ENCODE results near the gene RAPGEF4. TPM values are rescaled to one million over a fixed set of nuclear protein-coding genes. Genes with fewer than 3 reads are reported as not detected.

Gene RAPGEF4
- total RNA-seq, 6 experiments from 2014 or later = 9.5 to 18.4 (median 14.7) TPM

DNA sequence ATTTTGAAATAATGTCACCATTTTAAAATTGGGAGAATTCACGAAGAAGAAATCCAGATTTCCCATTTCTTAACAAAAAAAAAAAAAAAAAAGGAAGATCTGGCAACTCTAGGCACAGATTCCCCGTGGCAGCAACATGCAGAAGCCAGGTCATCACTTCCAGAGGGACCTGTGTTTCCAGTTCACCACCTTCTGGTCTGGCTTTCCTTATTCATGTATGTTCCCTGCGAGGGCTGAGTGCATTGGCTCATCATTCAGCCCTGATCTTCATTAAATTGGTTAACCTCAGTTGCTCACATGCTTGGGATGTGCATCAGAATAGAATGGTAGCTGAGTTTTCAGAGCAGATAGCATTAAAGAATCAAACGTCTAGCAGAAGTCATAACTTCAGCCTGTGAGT lies 315.0 kb downstream of the RAPGEF4 start:
- Histone ChIP-seq H3K36me3 (no peaks in the 10 kb centered on the region), H3K9me3 (no peaks in the 10 kb centered on the region), H3K4me1 (peaks cover 0 to 26% (median 11%) of the 10 kb centered on the region in 4 donors), H3K27ac (no peak overlapping the region), H3K27me3 (no peaks in the 10 kb centered on the region), H3K4me3 (no peak overlapping the region)
- TF ChIP-seq, protein P1, sequence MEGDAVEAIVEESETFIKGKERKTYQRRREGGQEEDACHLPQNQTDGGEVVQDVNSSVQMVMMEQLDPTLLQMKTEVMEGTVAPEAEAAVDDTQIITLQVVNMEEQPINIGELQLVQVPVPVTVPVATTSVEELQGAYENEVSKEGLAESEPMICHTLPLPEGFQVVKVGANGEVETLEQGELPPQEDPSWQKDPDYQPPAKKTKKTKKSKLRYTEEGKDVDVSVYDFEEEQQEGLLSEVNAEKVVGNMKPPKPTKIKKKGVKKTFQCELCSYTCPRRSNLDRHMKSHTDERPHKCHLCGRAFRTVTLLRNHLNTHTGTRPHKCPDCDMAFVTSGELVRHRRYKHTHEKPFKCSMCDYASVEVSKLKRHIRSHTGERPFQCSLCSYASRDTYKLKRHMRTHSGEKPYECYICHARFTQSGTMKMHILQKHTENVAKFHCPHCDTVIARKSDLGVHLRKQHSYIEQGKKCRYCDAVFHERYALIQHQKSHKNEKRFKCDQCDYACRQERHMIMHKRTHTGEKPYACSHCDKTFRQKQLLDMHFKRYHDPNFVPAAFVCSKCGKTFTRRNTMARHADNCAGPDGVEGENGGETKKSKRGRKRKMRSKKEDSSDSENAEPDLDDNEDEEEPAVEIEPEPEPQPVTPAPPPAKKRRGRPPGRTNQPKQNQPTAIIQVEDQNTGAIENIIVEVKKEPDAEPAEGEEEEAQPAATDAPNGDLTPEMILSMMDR (IDR thresholded peaks at IDR 0.05) = no peak
- TF ChIP-seq POLR2A (IDR thresholded peaks at IDR 0.05) = no peak
- no peak for ATAC-seq
- intact Hi-C loops (cut with DNase I) = no loop called here
- DNase-seq = no peak
- 78% methylated on average over 4 of the region's 4 CpGs for WGBS (ENCODE audit: insufficient coverage, low coverage, low lambda C conversion rate, missing lambda C conversion rate)

DNA sequence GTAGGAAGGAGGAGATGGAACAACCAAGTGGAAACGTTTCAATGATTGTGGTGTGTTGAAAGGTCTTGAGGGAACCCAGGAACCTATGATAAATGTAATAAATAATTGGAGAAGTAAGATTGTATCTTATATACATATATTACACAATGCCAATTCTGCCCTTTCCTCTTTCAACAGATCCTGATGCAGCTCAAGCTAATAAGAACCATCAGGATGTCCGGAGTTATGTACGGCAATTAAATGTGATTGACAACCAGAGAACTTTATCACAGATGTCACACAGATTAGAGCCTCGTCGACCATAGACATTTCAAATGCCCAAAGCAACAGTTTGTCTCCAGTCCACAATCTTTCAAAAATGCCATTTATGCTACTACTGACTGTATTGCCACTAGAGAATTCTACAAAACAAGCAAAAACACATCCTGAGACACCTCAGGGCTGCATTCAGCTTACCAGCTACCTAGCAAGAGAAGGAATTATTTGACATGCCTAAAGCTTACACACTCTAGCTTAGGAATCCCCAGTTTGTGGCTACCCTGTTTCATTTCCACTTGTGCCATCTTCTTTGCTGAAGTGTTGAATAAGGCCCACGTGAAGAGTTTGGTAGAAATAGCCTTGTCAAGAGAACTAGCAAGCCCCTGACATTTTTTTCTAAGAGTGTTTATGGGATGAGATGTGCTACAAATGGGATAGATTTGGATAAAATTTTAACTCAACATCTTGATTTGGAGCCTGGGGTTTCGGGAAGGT lies 316.0 kb downstream of the RAPGEF4 start:
- Histone ChIP-seq H3K27me3 (no peaks in the 10 kb centered on the region), H3K36me3 (no peaks in the 10 kb centered on the region), H3K9me3 (no peaks in the 10 kb centered on the region), H3K4me1 (peaks cover 0 to 26% (median 11%) of the 10 kb centered on the region in 4 donors), H3K4me3 (no peak overlapping the region), H3K27ac (no peak overlapping the region)
- WGBS (ENCODE audit: insufficient coverage, low coverage, low lambda C conversion rate, missing lambda C conversion rate) = 73% methylated on average over 5 of the region's 7 CpGs
- intact Hi-C loops (cut with DNase I) = no loop called here
- TF ChIP-seq, protein P1 (IDR thresholded peaks at IDR 0.05) = no peak
- no peak for TF ChIP-seq POLR2A (IDR thresholded peaks at IDR 0.05)
- DNase-seq (no peak), ATAC-seq (no peak)

DNA sequence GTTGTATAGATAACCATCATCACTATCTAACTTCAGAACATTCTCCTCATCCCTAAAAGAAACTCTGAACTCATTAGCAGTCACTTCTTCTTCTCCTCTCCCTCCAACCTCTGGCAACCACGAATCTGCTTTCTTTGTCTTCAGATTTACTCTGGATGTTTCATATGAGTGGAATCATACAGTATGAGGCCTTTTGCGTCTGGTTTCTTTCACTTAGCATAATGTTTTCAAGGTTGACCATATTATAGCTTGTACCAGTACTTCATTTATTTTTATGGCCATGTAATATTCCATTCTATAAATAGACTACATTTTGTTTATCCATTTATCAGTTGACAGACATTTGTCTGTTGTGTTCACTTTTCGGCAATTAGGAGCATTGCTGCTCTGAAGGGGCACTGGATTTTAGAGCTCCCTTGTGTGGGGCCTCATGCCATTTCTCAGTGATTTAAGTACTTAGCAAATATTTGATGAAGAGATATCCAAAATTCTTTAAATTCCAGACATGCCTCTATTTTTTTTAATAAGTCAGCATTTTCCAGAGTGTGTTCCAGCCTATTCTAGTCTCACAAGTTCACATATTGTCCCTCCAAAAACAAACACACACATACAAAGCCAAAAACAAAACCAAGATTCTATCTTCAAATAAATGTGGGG lies 317.5 kb downstream of the RAPGEF4 start:
- no peak for TF ChIP-seq POLR2A (IDR thresholded peaks at IDR 0.05)
- TF ChIP-seq, protein P1 (IDR thresholded peaks at IDR 0.05) = no peak
- peaks cover 0 to 21% (median 11%) of the 10 kb centered on the region in 4 donors for H3K4me1 ChIP-seq
- ATAC-seq (no peak), DNase-seq (no peak)
- H3K27ac ChIP-seq = peak overlapping the region in 1 of 3 donors; percentile 10
- no peak overlapping the region for H3K4me3 ChIP-seq
- intact Hi-C loops (cut with DNase I) = no loop called here
- no peaks in the 10 kb centered on the region for H3K36me3 ChIP-seq
- H3K9me3 ChIP-seq = no peaks in the 10 kb centered on the region
- WGBS (ENCODE audit: insufficient coverage, low coverage, low lambda C conversion rate, missing lambda C conversion rate) = 68% methylated on average over 3 of the region's 3 CpGs
- H3K27me3 ChIP-seq = no peaks in the 10 kb centered on the region

DNA sequence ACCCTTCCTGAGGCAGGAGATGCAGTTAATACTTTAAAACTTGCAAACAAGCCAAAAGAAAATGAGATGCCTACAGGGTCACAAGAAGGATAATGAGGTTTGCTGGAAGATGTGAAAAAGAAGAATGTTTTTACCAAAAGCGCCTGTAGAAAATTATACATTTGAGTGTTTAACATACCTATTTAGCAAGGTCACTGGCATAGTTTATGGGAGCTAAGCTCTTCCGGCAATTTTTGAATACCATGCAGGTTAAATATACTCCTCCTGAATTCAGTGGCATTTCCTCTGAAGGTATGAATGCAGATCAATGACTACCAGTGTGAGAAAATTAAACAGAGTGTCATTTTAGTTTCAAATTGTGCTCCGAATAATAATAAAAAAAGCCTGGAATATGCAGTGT lies 318.8 kb downstream of the RAPGEF4 start:
- Histone ChIP-seq H3K36me3 (no peaks in the 10 kb centered on the region), H3K9me3 (no peaks in the 10 kb centered on the region), H3K4me3 (no peak overlapping the region), H3K27me3 (no peaks in the 10 kb centered on the region), H3K27ac (no peak overlapping the region), H3K4me1 (peaks cover 0 to 24% (median 13%) of the 10 kb centered on the region in 4 donors)
- intact Hi-C loops (cut with DNase I) = no loop called here
- ATAC-seq (no peak), DNase-seq (no peak)
- TF ChIP-seq, protein P1 (IDR thresholded peaks at IDR 0.05) = no peak
- TF ChIP-seq POLR2A (IDR thresholded peaks at IDR 0.05) = no peak
- WGBS (ENCODE audit: insufficient coverage, low coverage, low lambda C conversion rate, missing lambda C conversion rate) = 88% methylated on average over 3 of the region's 3 CpGs
